Body of pancreas (tissue), 4 donors: ENCODE data around the gene ZBTB17.

Source experiments
- POLR2A ChIP-seq, 3 donors: fragments of 450-650 bp; IDR thresholded peaks; one replicate each; pipeline ENCODE4 v1.6.1; 2016; ENCODE audit warnings: antibody characterized with exemption in 3 of 3, mild to moderate bottlenecking in 2 of 3
- TF ChIP-seq, protein P1 (sequence below), 7 experiments: fragments of 450-650 bp in 4 of 7; fragments of 200-600 bp in 3 of 7; sonication (generic) in 3 of 7; IDR thresholded peaks; one replicate each; pipeline ENCODE4 v1.5.1; 2016 to 2019; ENCODE audit warnings: antibody characterized with exemption in 7 of 7

DNA sequence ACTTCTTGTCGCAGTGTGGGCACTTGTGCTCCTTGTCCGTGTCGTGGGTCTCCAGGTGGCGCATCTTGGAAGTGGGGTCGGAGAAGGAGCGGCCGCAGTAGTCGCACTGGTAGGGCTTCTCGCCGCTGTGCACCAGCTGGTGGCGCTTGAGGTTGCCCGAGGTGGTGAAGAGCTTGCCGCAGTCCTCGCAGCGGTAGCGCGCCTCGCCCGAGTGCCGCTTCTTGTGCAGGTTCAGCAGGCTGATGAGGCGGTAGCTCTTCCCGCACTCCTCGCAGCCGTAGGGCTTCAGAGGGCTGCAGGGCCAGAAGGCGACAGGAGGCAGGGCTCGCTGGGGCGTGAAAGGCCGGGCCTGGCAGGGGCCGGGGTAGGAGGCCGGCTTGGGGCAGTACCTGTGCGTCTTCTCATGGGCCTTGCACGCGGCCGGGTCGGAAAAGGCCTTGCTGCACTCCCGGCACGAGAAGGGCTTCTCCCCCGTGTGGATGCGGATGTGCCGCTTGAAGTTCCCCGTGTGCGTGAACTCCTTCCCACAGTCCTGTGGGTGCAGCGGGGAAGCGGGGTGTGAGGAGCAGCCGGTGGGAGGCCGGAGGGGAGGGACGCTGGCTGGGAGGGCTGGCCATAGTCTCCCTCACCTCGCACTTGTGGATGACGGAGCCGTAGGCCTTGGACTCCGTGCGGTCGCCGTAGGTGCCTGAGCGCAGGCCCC is 31.4 kb downstream of the ZBTB17 start:
- TF ChIP-seq, protein P1, sequence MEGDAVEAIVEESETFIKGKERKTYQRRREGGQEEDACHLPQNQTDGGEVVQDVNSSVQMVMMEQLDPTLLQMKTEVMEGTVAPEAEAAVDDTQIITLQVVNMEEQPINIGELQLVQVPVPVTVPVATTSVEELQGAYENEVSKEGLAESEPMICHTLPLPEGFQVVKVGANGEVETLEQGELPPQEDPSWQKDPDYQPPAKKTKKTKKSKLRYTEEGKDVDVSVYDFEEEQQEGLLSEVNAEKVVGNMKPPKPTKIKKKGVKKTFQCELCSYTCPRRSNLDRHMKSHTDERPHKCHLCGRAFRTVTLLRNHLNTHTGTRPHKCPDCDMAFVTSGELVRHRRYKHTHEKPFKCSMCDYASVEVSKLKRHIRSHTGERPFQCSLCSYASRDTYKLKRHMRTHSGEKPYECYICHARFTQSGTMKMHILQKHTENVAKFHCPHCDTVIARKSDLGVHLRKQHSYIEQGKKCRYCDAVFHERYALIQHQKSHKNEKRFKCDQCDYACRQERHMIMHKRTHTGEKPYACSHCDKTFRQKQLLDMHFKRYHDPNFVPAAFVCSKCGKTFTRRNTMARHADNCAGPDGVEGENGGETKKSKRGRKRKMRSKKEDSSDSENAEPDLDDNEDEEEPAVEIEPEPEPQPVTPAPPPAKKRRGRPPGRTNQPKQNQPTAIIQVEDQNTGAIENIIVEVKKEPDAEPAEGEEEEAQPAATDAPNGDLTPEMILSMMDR (IDR thresholded peaks at IDR 0.05), result no peak
- no peak for TF ChIP-seq POLR2A (IDR thresholded peaks at IDR 0.05)
